ENCODE data around the gene NEDD4.
A peak's percentile ranks its signal among the peaks of the same experiment; 100 is the strongest.
"Not testable (repeated sequence)": the region's sequence is repeated elsewhere in the genome, so short reads cannot be mapped to it uniquely, and the experiment has no call there.

Gene NEDD4

GRCh38 chr15:55891196-55891595, 102.2 kb downstream of the NEDD4 start:
- no peak for DNase-seq

GRCh38 chr15:55884223-55884622, 109.2 kb downstream of the NEDD4 start:
- no peak for DNase-seq

GRCh38 chr15:55879181-55879580, 114.2 kb downstream of the NEDD4 start:
- no peak for DNase-seq

- DNase-seq: no peak
These were observed 120.2 kb downstream of the NEDD4 start for GRCh38 chr15:55873024-55873720.

GRCh38 chr15:55872471-55872870, 120.9 kb downstream of the NEDD4 start:
- DNase-seq: no peak

GRCh38 chr15:55869660-55870059, 123.8 kb downstream of the NEDD4 start:
- DNase-seq: no peak

- no peak for DNase-seq
These were observed 124.7 kb downstream of the NEDD4 start for GRCh38 chr15:55868707-55869106.

- DNase-seq: not testable (repeated sequence)
These were observed 125.1 kb downstream of the NEDD4 start for GRCh38 chr15:55868291-55868690.

GRCh38 chr15:55863911-55864310, 129.5 kb downstream of the NEDD4 start:
- DNase-seq: no peak

- no peak for DNase-seq
These were observed 132.3 kb downstream of the NEDD4 start for GRCh38 chr15:55861115-55861514.

GRCh38 chr15:55860468-55860867, 132.9 kb downstream of the NEDD4 start:
- no peak for DNase-seq

GRCh38 chr15:55859681-55860080, 133.7 kb downstream of the NEDD4 start:
- no peak for DNase-seq

GRCh38 chr15:55858661-55859060, 134.8 kb downstream of the NEDD4 start:
- no peak for DNase-seq

GRCh38 chr15:55856506-55857164, 136.8 kb downstream of the NEDD4 start:
- no peak for DNase-seq

- DNase-seq: no peak
These were observed 140.3 kb downstream of the NEDD4 start for GRCh38 chr15:55853134-55853533.

GRCh38 chr15:55846116-55846707, 147.2 kb downstream of the NEDD4 start:
- peak in 1 of 14 donors; percentile 22 for DNase-seq

GRCh38 chr15:55842897-55843296, 150.5 kb downstream of the NEDD4 start:
- DNase-seq: not testable (repeated sequence)

GRCh38 chr15:55835866-55836265, 157.5 kb downstream of the NEDD4 start:
- no peak for DNase-seq

GRCh38 chr15:55834331-55834730, 159.1 kb downstream of the NEDD4 start:
- no peak for DNase-seq

- no peak for DNase-seq
These were observed 163.6 kb downstream of the NEDD4 start for GRCh38 chr15:55829826-55830225.

- no peak for DNase-seq
These were observed 165.5 kb downstream of the NEDD4 start for GRCh38 chr15:55827955-55828354.

- peak in 3 of 14 donors; percentile 2 to 15 (median 3) for DNase-seq
These were observed 166.2 kb downstream of the NEDD4 start for GRCh38 chr15:55827204-55827603.

GRCh38 chr15:55824857-55825613, 168.4 kb downstream of the NEDD4 start:
- DNase-seq: no peak

All from C1 segment of cervical spinal cord (tissue), 14 donors.